Skeletal muscle tissue (tissue), 4 donors: ENCODE results near the gene CACNA2D3. TPM values are rescaled to one million over a fixed set of nuclear protein-coding genes. Genes with fewer than 3 reads are reported as not detected.

ENCODE experiments used
- H3K27ac ChIP-seq: one replicate; pipeline ENCODE4 v1.7.0; 2013; ENCODE audit warnings: mild to moderate bottlenecking, low read depth, low read length, inconsistent platforms
- H3K27me3 ChIP-seq, 3 donors: one replicate each; pipeline ENCODE4 v1.7.0; 2013; ENCODE audit warnings: low read length in 3 of 3; ENCODE audit not compliant: control insufficient read depth in 3 of 3, insufficient read depth in 3 of 3
- H3K36me3 ChIP-seq, 3 donors: one replicate each; pipeline ENCODE4 v1.7.0; 2013; ENCODE audit warnings: low read length in 3 of 3; ENCODE audit not compliant: control insufficient read depth in 3 of 3, insufficient read depth in 3 of 3
- H3K4me1 ChIP-seq, 3 donors: one replicate each; pipeline ENCODE4 v1.7.0; 2013; ENCODE audit warnings: low read length in 3 of 3, mild to moderate bottlenecking in 3 of 3; ENCODE audit not compliant: control insufficient read depth in 3 of 3, insufficient read depth in 3 of 3
- H3K4me3 ChIP-seq, 3 donors: one replicate each; pipeline ENCODE4 v1.7.0; 2013; ENCODE audit warnings: low read length in 3 of 3
- H3K9ac ChIP-seq, 3 donors: one replicate each; pipeline ENCODE4 v1.7.0; 2013; ENCODE audit warnings: low read length in 3 of 3, mild to moderate bottlenecking in 3 of 3, moderate library complexity in 2 of 3, low read depth in 1 of 3
- H3K9me3 ChIP-seq, 3 donors: one replicate each; pipeline ENCODE4 v1.7.0; 2013; ENCODE audit warnings: low read length in 3 of 3; ENCODE audit not compliant: control insufficient read depth in 3 of 3
- total RNA-seq: library from RNA; depleted of rRNA; stranded (reverse); fragments of >200 nt; gene quantifications from one replicate; pipeline ENCODE4 v1.2.3, GENCODE V29; 2014
- donor health status: Osteomylitis.

The CACNA2D3 gene
- total RNA-seq, 1 donor from 2014 or later: 3.1 TPM

DNA sequence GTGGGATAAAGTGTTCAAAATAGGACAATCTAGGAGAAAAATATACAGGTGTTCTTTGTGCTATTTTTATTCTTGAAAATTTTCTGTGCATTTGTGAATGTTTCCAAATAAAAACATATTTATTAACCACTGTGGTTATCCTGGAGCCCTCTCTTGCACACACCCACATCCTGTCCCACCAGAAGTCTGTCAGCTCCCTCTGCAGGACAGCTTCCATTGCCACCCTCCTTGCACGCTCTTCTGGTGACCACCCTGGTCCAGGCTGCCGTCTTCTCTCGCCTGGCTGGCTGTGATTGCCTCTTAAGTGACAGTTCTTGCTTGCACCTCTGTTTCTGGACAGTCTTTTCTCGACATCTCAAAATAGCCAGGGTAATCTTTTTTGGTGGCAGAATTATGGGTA, 411.5 kb downstream of the CACNA2D3 start:
- Histone ChIP-seq H3K27ac (no peak overlapping the region), H3K9ac (no peak overlapping the region), H3K27me3 (no peaks in the 10 kb centered on the region), H3K4me1 (peaks cover 14 to 22% (median 20%) of the 10 kb centered on the region in 3 donors), H3K9me3 (no peaks in the 10 kb centered on the region), H3K36me3 (no peaks in the 10 kb centered on the region), H3K4me3 (no peak overlapping the region)

DNA sequence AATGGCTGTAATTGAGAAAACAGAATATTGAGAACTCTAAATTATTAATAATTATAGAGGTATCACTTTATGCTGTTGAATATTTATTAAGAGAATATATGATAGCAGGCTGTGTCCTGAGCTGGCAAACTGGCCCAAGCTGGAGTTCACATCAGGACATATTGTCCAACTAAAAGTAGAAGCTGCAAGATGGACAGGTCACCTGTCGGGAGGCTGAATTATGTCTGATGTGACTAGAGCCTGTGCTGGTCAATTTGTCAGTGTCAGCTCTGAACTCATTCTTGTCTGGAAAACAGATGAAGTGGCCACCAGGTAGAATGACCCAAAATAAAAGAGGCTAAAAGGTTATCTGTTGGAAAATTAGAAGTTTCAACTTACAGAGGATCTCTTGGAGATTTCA, 413.3 kb downstream of the CACNA2D3 start:
- Histone ChIP-seq H3K27me3 (no peaks in the 10 kb centered on the region), H3K36me3 (no peaks in the 10 kb centered on the region), H3K4me1 (peaks cover 14 to 19% (median 15%) of the 10 kb centered on the region in 3 donors), H3K4me3 (no peak overlapping the region), H3K9me3 (no peaks in the 10 kb centered on the region), H3K27ac (peak overlapping the region; percentile 16), H3K9ac (no peak overlapping the region)

DNA sequence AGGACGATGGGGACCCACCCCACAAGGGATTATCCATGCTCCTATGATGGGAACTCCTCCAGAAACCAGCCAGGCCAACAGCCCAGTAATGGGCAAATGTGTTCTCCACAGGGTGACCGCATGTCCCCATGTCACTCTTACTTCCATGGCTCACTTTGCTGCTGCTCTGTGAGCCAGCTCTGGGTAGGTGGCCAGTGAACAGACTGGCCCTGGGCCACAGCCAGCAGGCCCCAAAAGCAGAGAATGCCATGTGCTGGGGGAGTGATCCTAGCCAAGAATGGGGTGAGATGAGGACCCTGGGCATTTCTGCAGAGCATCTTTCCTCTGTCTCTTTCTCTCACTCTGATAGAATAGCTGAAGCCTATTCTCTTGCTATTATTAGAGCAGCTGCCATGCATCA, 414.1 kb downstream of the CACNA2D3 start:
- peak overlapping the region; percentile 16 for H3K27ac ChIP-seq
- no peaks in the 10 kb centered on the region for H3K36me3 ChIP-seq
- H3K4me3 ChIP-seq: no peak overlapping the region
- H3K9me3 ChIP-seq: no peaks in the 10 kb centered on the region
- H3K9ac ChIP-seq: no peak overlapping the region
- peaks cover 11 to 19% (median 15%) of the 10 kb centered on the region in 3 donors for H3K4me1 ChIP-seq
- no peaks in the 10 kb centered on the region for H3K27me3 ChIP-seq

DNA sequence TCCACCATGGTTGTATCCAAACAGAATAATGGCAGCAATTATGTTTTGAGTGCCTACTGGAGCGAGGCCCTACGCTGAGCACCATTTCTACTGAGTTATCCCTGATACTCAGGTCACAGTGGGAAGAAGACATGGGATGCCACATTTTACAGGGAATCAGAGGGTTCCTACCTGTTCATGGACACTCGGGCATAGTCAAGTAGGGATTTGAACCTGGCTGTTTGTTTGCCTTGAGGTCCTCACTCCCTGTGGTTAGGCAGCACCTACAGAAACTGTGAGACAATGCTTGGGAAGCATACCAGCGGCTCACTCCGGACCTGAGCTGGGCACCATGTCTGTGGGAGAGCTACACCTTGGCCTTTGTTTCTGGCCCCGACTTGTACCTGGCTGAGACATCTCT, 415.2 kb downstream of the CACNA2D3 start:
- H3K36me3 ChIP-seq: no peaks in the 10 kb centered on the region
- H3K4me3 ChIP-seq: no peak overlapping the region
- no peak overlapping the region for H3K27ac ChIP-seq
- H3K9ac ChIP-seq: no peak overlapping the region
- H3K9me3 ChIP-seq: no peaks in the 10 kb centered on the region
- H3K4me1 ChIP-seq: peaks cover 11 to 16% (median 15%) of the 10 kb centered on the region in 3 donors
- H3K27me3 ChIP-seq: no peaks in the 10 kb centered on the region

DNA sequence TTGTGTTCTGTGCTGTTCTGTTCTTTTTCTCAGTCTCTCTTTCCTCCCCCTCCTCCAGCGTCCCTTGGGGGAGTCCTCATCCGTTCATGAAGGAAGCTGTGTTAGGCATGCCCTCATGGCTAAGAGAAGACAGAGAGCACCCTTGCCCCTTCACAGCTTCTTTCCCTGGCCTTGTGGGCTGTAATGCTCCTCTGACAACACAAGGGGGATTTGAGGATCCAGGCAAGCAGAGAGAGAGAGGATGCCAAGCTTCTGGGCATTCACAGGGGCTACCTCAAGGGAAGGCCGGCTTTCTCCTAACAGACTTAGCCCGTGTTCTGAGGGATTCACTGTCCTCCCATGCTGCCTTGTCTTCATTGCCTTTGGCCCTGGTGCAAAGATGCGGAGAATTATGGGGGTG, 416.0 kb downstream of the CACNA2D3 start:
- Histone ChIP-seq H3K27me3 (no peaks in the 10 kb centered on the region), H3K4me3 (no peak overlapping the region), H3K9ac (no peak overlapping the region), H3K4me1 (peaks cover 11 to 16% (median 15%) of the 10 kb centered on the region in 3 donors), H3K27ac (no peak overlapping the region), H3K36me3 (no peaks in the 10 kb centered on the region), H3K9me3 (no peaks in the 10 kb centered on the region)

DNA sequence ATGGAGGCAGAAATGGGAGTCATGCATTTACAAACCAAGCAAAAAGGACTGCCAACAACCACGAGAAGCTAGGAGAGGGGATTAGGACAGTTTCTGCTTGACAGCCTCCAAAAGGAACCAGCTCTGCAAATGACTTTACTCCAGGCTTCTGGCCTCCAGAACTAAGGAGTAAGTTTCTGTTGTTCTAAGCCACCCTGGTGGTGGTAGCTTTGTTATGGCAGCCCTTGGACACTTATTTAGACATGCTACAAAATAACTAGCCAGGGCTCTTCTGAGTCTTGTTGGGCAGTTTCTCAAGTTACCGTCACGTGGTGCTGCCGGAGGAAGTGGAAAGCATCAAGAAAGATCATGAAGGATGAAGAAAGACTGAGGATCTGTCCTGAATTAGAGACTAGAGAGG, 419.0 kb downstream of the CACNA2D3 start:
- no peak overlapping the region for H3K9ac ChIP-seq
- no peak overlapping the region for H3K4me3 ChIP-seq
- no peaks in the 10 kb centered on the region for H3K9me3 ChIP-seq

DNA sequence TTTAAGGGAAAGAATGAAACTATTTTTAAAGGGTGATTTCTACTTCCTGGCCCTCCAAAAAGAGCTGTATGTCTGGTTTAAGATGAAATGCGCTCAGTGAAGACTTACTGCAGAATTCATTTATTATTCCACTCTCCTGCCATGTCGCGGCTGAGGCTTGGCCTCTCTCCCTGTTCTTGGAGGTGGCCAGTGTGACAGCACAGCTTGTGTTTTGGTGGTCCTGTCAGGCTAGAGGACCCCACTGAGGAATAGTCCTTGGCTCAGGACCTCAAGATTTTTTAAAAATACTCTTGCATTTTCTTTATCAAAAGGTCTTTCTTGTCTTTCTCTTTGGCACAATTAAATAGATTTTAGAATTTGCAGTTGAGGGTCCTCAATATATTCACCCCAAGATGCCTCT, 421.1 kb downstream of the CACNA2D3 start:
- Histone ChIP-seq H3K4me3 (no peak overlapping the region), H3K4me1 (no peaks in the 10 kb centered on the region), H3K36me3 (no peaks in the 10 kb centered on the region), H3K9ac (no peak overlapping the region), H3K27ac (no peak overlapping the region), H3K9me3 (no peaks in the 10 kb centered on the region), H3K27me3 (no peaks in the 10 kb centered on the region)

More for the DNA sequence above, 419.0 kb downstream of the CACNA2D3 start:
- Histone ChIP-seq H3K27ac (no peak overlapping the region), H3K4me1 (peaks cover 3 to 7% (median 3%) of the 10 kb centered on the region in 3 donors), H3K36me3 (no peaks in the 10 kb centered on the region), H3K27me3 (no peaks in the 10 kb centered on the region)

DNA sequence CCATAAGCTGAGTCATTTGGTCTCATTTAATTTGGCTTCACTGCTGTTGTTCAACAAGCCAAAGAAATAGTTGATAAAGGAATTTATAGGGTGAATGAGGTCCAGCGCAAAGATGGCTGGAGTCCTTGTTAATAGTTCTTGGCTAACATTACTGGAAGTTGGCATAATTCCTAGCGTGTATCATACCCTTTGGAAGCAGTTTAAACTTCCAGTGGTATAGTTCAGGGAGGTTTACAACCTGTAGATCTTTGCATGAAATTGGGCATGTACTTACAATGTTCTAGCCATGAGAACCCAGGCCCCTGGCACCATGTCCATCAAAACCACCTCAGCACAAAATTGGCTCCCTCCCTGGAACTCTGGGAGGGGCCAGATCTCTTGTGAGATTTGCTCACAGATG, 424.7 kb downstream of the CACNA2D3 start:
- Histone ChIP-seq H3K27me3 (no peaks in the 10 kb centered on the region), H3K9ac (no peak overlapping the region)

DNA sequence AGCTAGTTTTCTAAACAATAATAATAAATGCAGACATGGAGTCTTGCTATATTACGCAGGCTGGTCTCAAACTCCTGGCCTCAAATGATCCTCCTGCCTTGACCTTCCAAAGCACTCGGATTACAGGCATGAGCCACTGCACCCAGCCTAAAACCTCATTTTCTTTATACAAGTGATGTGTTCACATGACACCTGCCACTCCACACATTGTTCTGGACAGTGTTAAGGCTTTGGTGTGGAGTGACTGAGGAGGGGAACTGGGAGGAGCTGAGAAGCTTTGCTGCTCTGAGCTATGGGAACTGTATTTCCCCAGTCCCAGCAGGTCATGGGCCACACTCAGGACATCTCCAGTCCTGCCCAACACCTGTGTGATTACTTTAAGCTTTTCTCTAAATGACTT, 425.5 kb downstream of the CACNA2D3 start:
- Histone ChIP-seq H3K4me3 (no peak overlapping the region), H3K27ac (no peak overlapping the region), H3K36me3 (no peaks in the 10 kb centered on the region), H3K9me3 (no peaks in the 10 kb centered on the region), H3K9ac (no peak overlapping the region), H3K4me1 (no peaks in the 10 kb centered on the region), H3K27me3 (no peaks in the 10 kb centered on the region)

More for the DNA sequence above, 424.7 kb downstream of the CACNA2D3 start:
- no peaks in the 10 kb centered on the region for H3K4me1 ChIP-seq
- H3K9me3 ChIP-seq: no peaks in the 10 kb centered on the region
- H3K36me3 ChIP-seq: no peaks in the 10 kb centered on the region
- no peak overlapping the region for H3K4me3 ChIP-seq
- H3K27ac ChIP-seq: no peak overlapping the region

DNA sequence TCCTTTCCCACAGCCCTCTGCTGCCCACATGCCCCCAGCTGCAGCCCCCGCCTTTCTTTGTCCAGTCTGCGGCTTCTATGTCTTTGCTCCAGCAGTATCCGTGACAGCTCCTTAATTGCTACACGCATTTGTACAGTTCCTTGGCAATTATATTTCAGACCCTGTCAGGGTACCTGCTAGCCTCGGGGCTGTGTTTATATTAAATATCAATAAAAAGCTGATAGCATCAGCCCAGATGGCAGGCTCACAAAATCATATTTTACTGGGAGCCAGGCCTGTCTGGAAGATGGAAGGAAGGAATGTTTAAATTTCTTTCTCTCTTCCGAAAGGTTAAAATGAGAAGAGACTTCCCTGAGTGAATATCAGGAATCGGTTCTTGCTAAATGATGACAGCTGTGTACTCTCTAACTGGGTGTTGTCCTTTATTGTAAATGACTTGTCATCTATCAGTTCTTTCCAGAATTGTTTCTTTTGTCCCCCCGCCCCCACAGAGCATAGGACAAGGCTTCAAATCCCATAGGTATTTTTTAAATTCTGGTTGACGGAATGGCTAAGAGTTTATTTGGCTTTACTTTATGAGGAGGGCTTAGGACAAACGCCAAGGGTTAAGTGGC, 427.4 kb downstream of the CACNA2D3 start:
- no peak overlapping the region for H3K9ac ChIP-seq
- no peak overlapping the region for H3K4me3 ChIP-seq
- no peaks in the 10 kb centered on the region for H3K9me3 ChIP-seq
- no peaks in the 10 kb centered on the region for H3K4me1 ChIP-seq
- no peaks in the 10 kb centered on the region for H3K36me3 ChIP-seq
- H3K27me3 ChIP-seq: no peaks in the 10 kb centered on the region
- H3K27ac ChIP-seq: no peak overlapping the region
